Measurements from ENCODE around the gene TMEM17.

Gene TMEM17

GRCh38 chr2:62472312-62472711, 33.7 kb downstream of the TMEM17 start:
- Mint-ChIP-seq H3K27me3 (peaks cover 20 to 33% of the 10 kb centered on the region in 2 donors), H3K36me3 (no peaks in the 10 kb centered on the region), H3K4me3 (no peak overlapping the region), H3K27ac (no peak overlapping the region), H3K9me3 (no peaks in the 10 kb centered on the region), H3K4me1 (peaks cover 8 to 16% of the 10 kb centered on the region in 2 donors)
- ATAC-seq (replicated peaks) (no peak), DNase-seq (no peak)

DNA sequence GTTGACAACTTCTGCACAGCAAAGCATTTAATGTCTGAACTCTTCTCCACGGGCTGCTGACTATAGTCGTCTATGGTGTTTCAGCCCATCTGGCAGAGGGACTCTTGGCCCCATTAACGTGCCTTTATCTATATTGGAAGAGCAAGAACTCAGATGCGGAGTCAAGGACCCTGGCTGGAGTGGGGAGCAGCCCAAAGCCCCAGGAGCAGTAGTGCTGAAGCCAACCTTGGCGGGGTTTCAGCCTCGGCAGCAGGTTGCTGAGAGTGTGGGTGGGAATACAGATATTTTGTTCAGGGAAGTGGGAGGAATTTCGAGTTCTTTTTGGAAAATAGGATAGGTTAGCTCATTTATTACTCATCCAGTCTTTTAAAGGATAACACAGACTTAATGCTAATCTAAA, 34.2 kb downstream of the TMEM17 start:
- H3K4me3 Mint-ChIP-seq: no peak overlapping the region
- no peak for ATAC-seq (replicated peaks)
- H3K36me3 Mint-ChIP-seq: no peaks in the 10 kb centered on the region
- DNase-seq: no peak
- no peak overlapping the region for H3K27ac Mint-ChIP-seq
- peaks cover 20 to 32% of the 10 kb centered on the region in 2 donors for H3K27me3 Mint-ChIP-seq
- no peaks in the 10 kb centered on the region for H3K9me3 Mint-ChIP-seq
- peaks cover 8 to 16% of the 10 kb centered on the region in 2 donors for H3K4me1 Mint-ChIP-seq

DNA sequence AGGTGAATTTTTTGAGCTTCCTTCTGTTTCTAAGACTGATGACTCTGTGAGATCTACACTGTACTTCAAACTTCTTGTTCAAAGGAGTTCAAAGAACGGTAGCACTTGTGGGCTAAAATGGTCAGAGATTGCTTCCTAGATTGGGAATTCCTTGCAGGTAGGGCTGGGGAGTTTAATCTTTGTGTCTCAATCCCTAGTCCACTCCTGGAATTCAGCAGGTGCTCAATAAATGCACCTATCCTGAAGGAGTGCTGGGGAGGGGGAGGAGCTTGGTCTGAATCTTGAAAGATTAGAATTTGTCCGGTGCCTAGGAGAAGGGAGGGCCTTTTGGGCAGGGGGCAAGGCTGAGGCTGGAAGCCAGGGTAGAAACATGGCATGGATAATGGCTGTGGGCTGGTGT, 34.6 kb downstream of the TMEM17 start:
- Mint-ChIP-seq H3K36me3 (no peaks in the 10 kb centered on the region), H3K4me3 (no peak overlapping the region), H3K27me3 (peaks cover 18 to 28% of the 10 kb centered on the region in 2 donors), H3K27ac (no peak overlapping the region), H3K4me1 (peaks cover 7 to 16% of the 10 kb centered on the region in 2 donors), H3K9me3 (no peaks in the 10 kb centered on the region)
- no peak for DNase-seq
- no peak for ATAC-seq (replicated peaks)

GRCh38 chr2:62469548-62469947, 36.4 kb downstream of the TMEM17 start:
- H3K4me1 Mint-ChIP-seq: peaks cover 1 to 3% of the 10 kb centered on the region in 2 donors
- H3K27me3 Mint-ChIP-seq: peaks cover 5 to 14% of the 10 kb centered on the region in 2 donors
- H3K36me3 Mint-ChIP-seq: no peaks in the 10 kb centered on the region
- H3K4me3 Mint-ChIP-seq: no peak overlapping the region
- DNase-seq (no peak), ATAC-seq (replicated peaks) (no peak)
- no peaks in the 10 kb centered on the region for H3K9me3 Mint-ChIP-seq
- H3K27ac Mint-ChIP-seq: no peak overlapping the region

- Mint-ChIP-seq H3K36me3 (no peaks in the 10 kb centered on the region), H3K4me1 (peaks cover 0 to 1% of the 10 kb centered on the region in 2 donors), H3K27me3 (peaks cover 5 to 11% of the 10 kb centered on the region in 2 donors), H3K4me3 (no peak overlapping the region), H3K27ac (no peak overlapping the region), H3K9me3 (no peaks in the 10 kb centered on the region)
- no peak for DNase-seq
- no peak for ATAC-seq (replicated peaks)
Observed at GRCh38 chr2:62469114-62469513, 36.9 kb downstream of the TMEM17 start.

GRCh38 chr2:62467475-62468321, 38.3 kb downstream of the TMEM17 start:
- no peaks in the 10 kb centered on the region for H3K4me1 Mint-ChIP-seq
- no peak overlapping the region for H3K4me3 Mint-ChIP-seq
- DNase-seq (no peak), ATAC-seq (replicated peaks) (peak in 1 of 2 donors; percentile 41)
- H3K27me3 Mint-ChIP-seq: peaks cover 0 to 10% of the 10 kb centered on the region in 2 donors
- no peaks in the 10 kb centered on the region for H3K9me3 Mint-ChIP-seq
- no peaks in the 10 kb centered on the region for H3K36me3 Mint-ChIP-seq
- H3K27ac Mint-ChIP-seq: no peak overlapping the region

DNA sequence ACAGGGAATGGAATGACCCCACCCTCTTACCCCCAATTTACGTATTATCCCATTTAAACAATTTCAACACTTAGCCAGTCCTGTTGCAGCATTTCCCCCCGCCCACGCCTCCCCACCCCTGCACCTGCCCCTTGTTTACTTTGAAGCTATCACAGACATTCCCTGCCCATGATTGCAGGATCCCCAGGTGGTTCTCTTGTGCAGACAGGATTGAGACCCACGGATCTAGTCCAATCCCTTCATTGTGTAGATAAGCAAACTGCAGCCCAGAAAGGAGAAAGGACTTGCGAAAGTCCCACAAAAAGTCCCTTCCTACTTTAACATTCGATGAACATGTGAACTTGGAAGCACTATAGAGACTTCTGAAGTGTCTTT, 38.9 kb downstream of the TMEM17 start:
- H3K36me3 Mint-ChIP-seq: no peaks in the 10 kb centered on the region
- no peak for DNase-seq
- no peak overlapping the region for H3K27ac Mint-ChIP-seq
- no peak for ATAC-seq (replicated peaks)
- H3K9me3 Mint-ChIP-seq: no peaks in the 10 kb centered on the region
- H3K27me3 Mint-ChIP-seq: peaks cover 0 to 4% of the 10 kb centered on the region in 2 donors
- no peaks in the 10 kb centered on the region for H3K4me1 Mint-ChIP-seq
- no peak overlapping the region for H3K4me3 Mint-ChIP-seq

DNA sequence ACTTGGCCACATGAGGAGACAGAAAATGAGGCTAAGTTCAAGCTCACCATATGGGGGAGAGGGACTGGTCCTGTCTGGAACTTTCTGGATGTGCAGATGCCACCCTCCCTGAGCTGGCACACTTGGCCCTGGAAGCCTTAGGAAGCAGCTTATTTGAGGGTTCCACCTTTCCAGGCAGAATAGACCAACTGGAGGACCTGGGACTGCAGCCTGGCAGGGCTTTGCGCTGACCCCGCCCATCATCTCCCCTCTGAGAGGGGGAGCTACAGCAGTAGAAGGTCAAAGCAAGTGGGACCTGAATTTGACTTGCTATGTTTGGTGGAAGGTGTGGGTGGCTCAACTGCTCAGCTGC, 39.5 kb downstream of the TMEM17 start:
- Mint-ChIP-seq H3K9me3 (no peaks in the 10 kb centered on the region), H3K4me1 (no peaks in the 10 kb centered on the region), H3K27ac (no peak overlapping the region), H3K4me3 (no peak overlapping the region), H3K36me3 (no peaks in the 10 kb centered on the region), H3K27me3 (no peaks in the 10 kb centered on the region)
- DNase-seq (no peak), ATAC-seq (replicated peaks) (no peak)

DNA sequence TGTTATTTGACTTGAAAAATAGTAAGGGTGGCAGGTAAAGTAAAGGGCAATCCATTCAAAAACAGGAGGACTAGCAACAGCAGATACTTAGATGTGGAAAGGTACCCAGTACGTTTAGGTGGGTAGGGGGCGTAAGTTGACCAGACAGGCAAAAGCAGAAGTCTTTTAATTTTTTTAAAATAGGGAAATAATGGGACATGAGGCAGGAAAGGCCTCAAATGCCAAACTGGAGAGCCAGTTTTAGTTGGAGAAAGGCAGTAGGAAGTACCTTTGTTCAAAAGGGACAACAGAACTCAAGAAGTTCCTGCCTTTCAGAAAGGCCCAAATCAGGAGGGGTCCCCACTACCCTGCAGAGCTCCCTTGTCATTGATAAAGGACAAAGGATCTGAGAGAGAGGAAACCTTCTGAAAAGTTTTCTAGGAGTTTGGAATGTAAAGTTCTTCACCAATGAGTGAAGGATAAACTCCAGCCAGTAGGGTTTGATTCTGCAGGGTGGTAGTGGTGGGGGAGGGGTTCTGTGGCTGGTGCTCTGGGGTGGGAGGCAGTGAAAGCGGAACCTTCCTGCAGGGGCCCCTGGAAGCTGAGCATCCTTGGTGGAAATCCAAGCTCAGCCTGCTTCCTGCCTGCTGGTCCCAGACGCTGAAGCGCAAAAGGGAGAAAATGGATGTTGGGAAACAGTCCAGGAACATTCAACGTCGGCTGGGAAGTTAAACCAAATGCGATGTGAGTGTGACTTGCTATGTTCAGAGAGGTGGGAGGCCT, 40.1 kb downstream of the TMEM17 start:
- no peak for ATAC-seq (replicated peaks)
- H3K9me3 Mint-ChIP-seq: no peaks in the 10 kb centered on the region
- no peaks in the 10 kb centered on the region for H3K27me3 Mint-ChIP-seq
- no peak overlapping the region for H3K27ac Mint-ChIP-seq
- no peaks in the 10 kb centered on the region for H3K36me3 Mint-ChIP-seq
- DNase-seq: no peak
- H3K4me1 Mint-ChIP-seq: no peaks in the 10 kb centered on the region
- H3K4me3 Mint-ChIP-seq: no peak overlapping the region

GRCh38 chr2:62465039-62465740, 40.8 kb downstream of the TMEM17 start:
- no peak for ATAC-seq (replicated peaks)
- H3K27me3 Mint-ChIP-seq: no peaks in the 10 kb centered on the region

GRCh38 chr2:62464221-62465007, 41.6 kb downstream of the TMEM17 start:
- Mint-ChIP-seq H3K27me3 (no peaks in the 10 kb centered on the region), H3K36me3 (no peaks in the 10 kb centered on the region), H3K4me1 (no peaks in the 10 kb centered on the region), H3K9me3 (no peaks in the 10 kb centered on the region), H3K27ac (no peak overlapping the region), H3K4me3 (no peak overlapping the region)
- ATAC-seq (replicated peaks): no peak
- DNase-seq: no peak

More at GRCh38 chr2:62465039-62465740, 40.8 kb downstream of the TMEM17 start:
- Mint-ChIP-seq H3K4me3 (no peak overlapping the region), H3K4me1 (no peaks in the 10 kb centered on the region), H3K9me3 (no peaks in the 10 kb centered on the region), H3K27ac (no peak overlapping the region), H3K36me3 (no peaks in the 10 kb centered on the region)
- DNase-seq: no peak

GRCh38 chr2:62462211-62462610, 43.8 kb downstream of the TMEM17 start:
- Mint-ChIP-seq H3K4me3 (no peak overlapping the region), H3K9me3 (no peaks in the 10 kb centered on the region), H3K27me3 (peaks cover 0 to 5% of the 10 kb centered on the region in 2 donors), H3K4me1 (peaks cover 0 to 3% of the 10 kb centered on the region in 2 donors), H3K36me3 (no peaks in the 10 kb centered on the region), H3K27ac (no peak overlapping the region)
- DNase-seq (no peak), ATAC-seq (replicated peaks) (no peak)

DNA sequence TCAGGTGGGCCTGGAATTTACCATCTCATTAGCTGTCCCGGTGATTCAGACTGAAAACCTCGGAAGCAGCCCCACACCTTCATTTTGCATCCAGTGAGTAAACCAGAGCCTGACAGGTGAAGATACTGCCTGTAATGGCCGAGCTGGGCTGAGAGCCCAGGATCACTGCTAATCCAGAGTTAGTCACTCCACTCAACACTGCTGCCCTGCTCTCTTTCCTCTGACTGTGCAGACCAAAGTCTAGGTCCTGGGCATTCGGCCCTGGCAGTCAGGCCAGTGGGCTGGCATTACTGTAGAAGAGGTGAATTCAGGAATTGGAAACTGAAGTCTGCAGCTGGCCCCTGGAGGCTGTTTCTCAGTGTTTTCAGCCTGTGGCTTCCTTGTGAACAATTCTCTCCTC, 44.3 kb downstream of the TMEM17 start:
- no peak overlapping the region for H3K4me3 Mint-ChIP-seq
- DNase-seq: no peak
- ATAC-seq (replicated peaks): no peak
- H3K9me3 Mint-ChIP-seq: no peaks in the 10 kb centered on the region
- peak overlapping the region; percentile 37 for H3K27ac Mint-ChIP-seq
- peaks cover 0 to 8% of the 10 kb centered on the region in 2 donors for H3K4me1 Mint-ChIP-seq
- H3K36me3 Mint-ChIP-seq: no peaks in the 10 kb centered on the region
- peaks cover 0 to 5% of the 10 kb centered on the region in 2 donors for H3K27me3 Mint-ChIP-seq

DNA sequence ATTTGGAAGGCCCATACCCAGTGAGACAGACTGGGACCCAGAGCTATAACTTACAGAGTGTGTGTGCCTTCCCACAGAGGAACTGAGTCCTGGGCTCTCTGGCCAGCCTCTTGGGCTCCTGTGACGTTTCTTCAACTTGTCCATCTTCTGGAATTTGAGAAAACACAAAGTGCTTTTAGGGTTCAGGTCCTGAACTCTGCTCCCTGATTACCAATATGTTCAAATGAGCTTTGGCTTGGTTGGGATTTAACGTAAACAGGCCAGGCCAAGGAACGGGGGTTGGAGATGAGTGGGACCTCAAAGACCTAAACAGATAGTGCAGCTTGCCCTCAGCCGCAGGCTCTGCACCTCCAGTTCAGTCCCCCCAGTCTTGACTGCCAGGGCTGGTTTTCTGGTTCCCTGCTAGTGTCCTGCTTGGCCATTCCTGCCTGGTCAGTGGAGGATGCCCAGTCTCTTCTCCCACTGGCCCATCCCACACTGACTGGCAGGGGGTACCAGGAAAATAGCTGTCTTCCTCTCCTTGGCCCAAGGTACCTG, 44.9 kb downstream of the TMEM17 start:
- DNase-seq: no peak
- Mint-ChIP-seq H3K4me3 (no peak overlapping the region), H3K4me1 (peaks cover 0 to 10% of the 10 kb centered on the region in 2 donors), H3K9me3 (no peaks in the 10 kb centered on the region), H3K36me3 (no peaks in the 10 kb centered on the region), H3K27ac (no peak overlapping the region), H3K27me3 (peaks cover 5% of the 10 kb centered on the region in 2 donors)
- ATAC-seq (replicated peaks): no peak

Measured in stimulated activated naive B cell treated with anti-CD40 and anti-IgM and Interleukin-4, amounts not matched to agents 10 μg/mL and 1 μg/mL and 100 μg/mL, for 72 hours (primary cell).